ENCODE data around the gene LY6G5C.

- TF ChIP-seq POLR2A (IDR thresholded peaks at IDR 0.05), result no peak
- TF ChIP-seq, protein P1, sequence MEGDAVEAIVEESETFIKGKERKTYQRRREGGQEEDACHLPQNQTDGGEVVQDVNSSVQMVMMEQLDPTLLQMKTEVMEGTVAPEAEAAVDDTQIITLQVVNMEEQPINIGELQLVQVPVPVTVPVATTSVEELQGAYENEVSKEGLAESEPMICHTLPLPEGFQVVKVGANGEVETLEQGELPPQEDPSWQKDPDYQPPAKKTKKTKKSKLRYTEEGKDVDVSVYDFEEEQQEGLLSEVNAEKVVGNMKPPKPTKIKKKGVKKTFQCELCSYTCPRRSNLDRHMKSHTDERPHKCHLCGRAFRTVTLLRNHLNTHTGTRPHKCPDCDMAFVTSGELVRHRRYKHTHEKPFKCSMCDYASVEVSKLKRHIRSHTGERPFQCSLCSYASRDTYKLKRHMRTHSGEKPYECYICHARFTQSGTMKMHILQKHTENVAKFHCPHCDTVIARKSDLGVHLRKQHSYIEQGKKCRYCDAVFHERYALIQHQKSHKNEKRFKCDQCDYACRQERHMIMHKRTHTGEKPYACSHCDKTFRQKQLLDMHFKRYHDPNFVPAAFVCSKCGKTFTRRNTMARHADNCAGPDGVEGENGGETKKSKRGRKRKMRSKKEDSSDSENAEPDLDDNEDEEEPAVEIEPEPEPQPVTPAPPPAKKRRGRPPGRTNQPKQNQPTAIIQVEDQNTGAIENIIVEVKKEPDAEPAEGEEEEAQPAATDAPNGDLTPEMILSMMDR (IDR thresholded peaks at IDR 0.05), result no peak
These were observed 12.7 kb upstream of the LY6G5C start for GRCh38 chr6:31693535-31693934.

All from thyroid gland (tissue), 4 donors.